Tibial nerve (tissue), 4 donors: ENCODE measurements around the gene RELCH.

Source experiments
- EP300 ChIP-seq, 2 donors: sonication (generic); formaldehyde crosslinking; IDR thresholded peaks; one replicate each; pipeline ENCODE4 v1.6.1; 2017; ENCODE audit warnings: antibody characterized with exemption in 2 of 2, mild to moderate bottlenecking in 1 of 2
- TF ChIP-seq, protein P1 (sequence below), 5 experiments: fragments of 200-600 bp in 3 of 5; fragments of 450-650 bp in 2 of 5; sonication (generic) in 3 of 5; IDR thresholded peaks; one replicate each; pipeline ENCODE4 v1.5.1; 2016 to 2019; ENCODE audit warnings: antibody characterized with exemption in 5 of 5, mild to moderate bottlenecking in 3 of 5, moderate library complexity in 2 of 5

DNA sequence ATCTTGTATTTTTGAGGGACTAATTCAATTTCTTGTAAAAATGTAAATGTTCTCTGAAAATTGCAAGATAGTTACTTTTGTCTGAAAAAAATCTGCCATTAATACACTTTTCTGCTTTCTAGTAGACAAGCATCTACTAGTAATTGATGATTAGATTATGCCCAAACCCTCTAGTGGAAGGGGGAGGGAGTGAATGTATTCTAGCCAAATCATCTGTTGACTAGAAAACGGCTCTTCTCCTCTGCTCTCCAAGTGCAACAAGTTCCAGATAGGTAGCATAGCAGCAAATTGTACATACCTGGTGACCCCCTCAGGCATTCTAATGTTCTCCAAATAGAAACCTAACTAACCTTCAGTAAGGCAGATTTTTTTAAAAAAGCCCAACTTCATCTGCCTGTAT, 58.6 kb downstream of the RELCH start:
- TF ChIP-seq, protein P1, sequence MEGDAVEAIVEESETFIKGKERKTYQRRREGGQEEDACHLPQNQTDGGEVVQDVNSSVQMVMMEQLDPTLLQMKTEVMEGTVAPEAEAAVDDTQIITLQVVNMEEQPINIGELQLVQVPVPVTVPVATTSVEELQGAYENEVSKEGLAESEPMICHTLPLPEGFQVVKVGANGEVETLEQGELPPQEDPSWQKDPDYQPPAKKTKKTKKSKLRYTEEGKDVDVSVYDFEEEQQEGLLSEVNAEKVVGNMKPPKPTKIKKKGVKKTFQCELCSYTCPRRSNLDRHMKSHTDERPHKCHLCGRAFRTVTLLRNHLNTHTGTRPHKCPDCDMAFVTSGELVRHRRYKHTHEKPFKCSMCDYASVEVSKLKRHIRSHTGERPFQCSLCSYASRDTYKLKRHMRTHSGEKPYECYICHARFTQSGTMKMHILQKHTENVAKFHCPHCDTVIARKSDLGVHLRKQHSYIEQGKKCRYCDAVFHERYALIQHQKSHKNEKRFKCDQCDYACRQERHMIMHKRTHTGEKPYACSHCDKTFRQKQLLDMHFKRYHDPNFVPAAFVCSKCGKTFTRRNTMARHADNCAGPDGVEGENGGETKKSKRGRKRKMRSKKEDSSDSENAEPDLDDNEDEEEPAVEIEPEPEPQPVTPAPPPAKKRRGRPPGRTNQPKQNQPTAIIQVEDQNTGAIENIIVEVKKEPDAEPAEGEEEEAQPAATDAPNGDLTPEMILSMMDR (IDR thresholded peaks at IDR 0.05) = no peak
- TF ChIP-seq EP300 (IDR thresholded peaks at IDR 0.05) = no peak
